DMS114 treated with DMSO at 0.1 percent for 48 hours (cell line): ENCODE results near the gene DTWD2.

Experiments used
- DNase-seq: peaks from one replicate; lab custom pipeline; 2025; ENCODE audit not compliant: unreplicated experiment; lab: John Stamatoyannopoulos, UW

DTWD2 gene

GRCh38 chr5:118789366-118789765 is 199.0 kb downstream of the DTWD2 start:
- no peak for DNase-seq

GRCh38 chr5:118788351-118788750 is 200.0 kb downstream of the DTWD2 start:
- DNase-seq: no peak
